Lower leg skin (tissue), 3 donors: Measurements from ENCODE around the gene SAMD5.

Experiments used
- POLR2A ChIP-seq, 2 donors: fragments of 450-650 bp; IDR thresholded peaks; one replicate each; pipeline ENCODE4 v1.6.1; 2016 to 2017; ENCODE audit warnings: antibody characterized with exemption in 2 of 2, mild to moderate bottlenecking in 1 of 2, moderate library complexity in 1 of 2
- TF ChIP-seq, protein P1 (sequence below), 3 donors: fragments of 450-650 bp; IDR thresholded peaks; one replicate each; pipeline ENCODE4 v1.5.1; 2016; ENCODE audit warnings: antibody characterized with exemption in 3 of 3, mild to moderate bottlenecking in 3 of 3, moderate library complexity in 2 of 3

DNA sequence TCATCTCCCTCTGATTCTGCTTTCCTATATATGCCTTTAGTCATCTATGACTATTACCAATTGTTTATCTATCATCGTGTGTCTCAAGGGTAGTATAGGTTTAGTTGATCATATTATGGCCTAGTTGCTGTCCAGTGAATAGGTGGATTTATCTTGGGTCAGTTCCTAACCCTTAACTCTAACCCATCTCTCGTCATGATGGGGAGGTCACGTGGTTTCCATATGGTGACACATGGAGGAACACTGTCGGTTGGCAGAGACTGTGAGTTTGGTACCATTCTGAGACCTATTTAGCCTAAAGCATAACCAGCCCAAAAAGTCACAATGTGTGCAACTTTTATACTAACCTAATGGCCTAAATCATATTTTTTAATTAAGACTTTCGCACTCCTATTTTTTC, 103.5 kb downstream of the SAMD5 start:
- TF ChIP-seq POLR2A (IDR thresholded peaks at IDR 0.05): no peak
- TF ChIP-seq, protein P1, sequence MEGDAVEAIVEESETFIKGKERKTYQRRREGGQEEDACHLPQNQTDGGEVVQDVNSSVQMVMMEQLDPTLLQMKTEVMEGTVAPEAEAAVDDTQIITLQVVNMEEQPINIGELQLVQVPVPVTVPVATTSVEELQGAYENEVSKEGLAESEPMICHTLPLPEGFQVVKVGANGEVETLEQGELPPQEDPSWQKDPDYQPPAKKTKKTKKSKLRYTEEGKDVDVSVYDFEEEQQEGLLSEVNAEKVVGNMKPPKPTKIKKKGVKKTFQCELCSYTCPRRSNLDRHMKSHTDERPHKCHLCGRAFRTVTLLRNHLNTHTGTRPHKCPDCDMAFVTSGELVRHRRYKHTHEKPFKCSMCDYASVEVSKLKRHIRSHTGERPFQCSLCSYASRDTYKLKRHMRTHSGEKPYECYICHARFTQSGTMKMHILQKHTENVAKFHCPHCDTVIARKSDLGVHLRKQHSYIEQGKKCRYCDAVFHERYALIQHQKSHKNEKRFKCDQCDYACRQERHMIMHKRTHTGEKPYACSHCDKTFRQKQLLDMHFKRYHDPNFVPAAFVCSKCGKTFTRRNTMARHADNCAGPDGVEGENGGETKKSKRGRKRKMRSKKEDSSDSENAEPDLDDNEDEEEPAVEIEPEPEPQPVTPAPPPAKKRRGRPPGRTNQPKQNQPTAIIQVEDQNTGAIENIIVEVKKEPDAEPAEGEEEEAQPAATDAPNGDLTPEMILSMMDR (IDR thresholded peaks at IDR 0.05): no peak
